GM19395 (cell line): ENCODE data around the gene DMRTB1.

Experiments used
- ATAC-seq: cut with Tn5 transposase; IDR thresholded peaks from one replicate; pipeline ENCODE4 v1.9.1; 2021; ENCODE audit warnings: mild to moderate bottlenecking, moderate library complexity; ENCODE audit not compliant: unreplicated experiment

The DMRTB1 gene

GRCh38 chr1:53507116-53507820, 48.1 kb downstream of the DMRTB1 start:
- no peak for ATAC-seq

- no peak for ATAC-seq
Measured at GRCh38 chr1:53508056-53508990, 49.1 kb downstream of the DMRTB1 start.

GRCh38 chr1:53508991-53509666, 49.9 kb downstream of the DMRTB1 start:
- no peak for ATAC-seq

- ATAC-seq, result no peak
Measured at GRCh38 chr1:53509775-53510174, 50.6 kb downstream of the DMRTB1 start.

GRCh38 chr1:53510215-53510614, 51.0 kb downstream of the DMRTB1 start:
- no peak for ATAC-seq

- no peak for ATAC-seq
Measured at GRCh38 chr1:53511323-53511932, 52.2 kb downstream of the DMRTB1 start.

GRCh38 chr1:53511933-53512806, 53.0 kb downstream of the DMRTB1 start:
- ATAC-seq, result no peak

- no peak for ATAC-seq
Measured at GRCh38 chr1:53512807-53513755, 53.9 kb downstream of the DMRTB1 start.

GRCh38 chr1:53513846-53514245, 54.6 kb downstream of the DMRTB1 start:
- ATAC-seq, result no peak

GRCh38 chr1:53514436-53514835, 55.2 kb downstream of the DMRTB1 start:
- ATAC-seq, result no peak

- no peak for ATAC-seq
Measured at GRCh38 chr1:53516181-53516580, 57.0 kb downstream of the DMRTB1 start.
